ENCODE results near the gene RBBP5.

The RBBP5 gene

GRCh38 chr1:205062895-205063294, 58.9 kb downstream of the RBBP5 start:
- TF ChIP-seq TAF1 (IDR thresholded peaks at IDR 0.05; ENCODE audit: low read depth, low read length) (no peak), PAX5 (IDR thresholded peaks at IDR 0.05; ENCODE audit: insufficient read depth, low read length, severe bottlenecking) (no peak), POU2F2 (IDR thresholded peaks at IDR 0.05; ENCODE audit: low read depth, low read length) (no peak)
- FAIRE-seq (no peak), DNase-seq (ENCODE audit: insufficient read length, low spot score) (no peak)

- FAIRE-seq: no peak
- DNase-seq (ENCODE audit: insufficient read length, low spot score): no peak
- TF ChIP-seq POU2F2 (IDR thresholded peaks at IDR 0.05; ENCODE audit: low read depth, low read length) (no peak), PAX5 (IDR thresholded peaks at IDR 0.05; ENCODE audit: insufficient read depth, low read length, severe bottlenecking) (no peak), SPI1 (IDR thresholded peaks at IDR 0.05; ENCODE audit: low read depth, low read length) (no peak)
These were observed 59.5 kb downstream of the RBBP5 start for GRCh38 chr1:205062319-205062718.

GRCh38 chr1:205061665-205062069, 60.1 kb downstream of the RBBP5 start:
- DNase-seq (ENCODE audit: insufficient read length, low spot score) (peak; percentile 75), FAIRE-seq (peak; percentile 60)
- no peak for TF ChIP-seq POU2F2 (IDR thresholded peaks at IDR 0.05; ENCODE audit: low read depth, low read length)
- TF ChIP-seq POLR2A (IDR thresholded peaks at IDR 0.05; ENCODE audit: low read depth, low read length): no peak
- no peak for TF ChIP-seq SPI1 (IDR thresholded peaks at IDR 0.05; ENCODE audit: low read depth, low read length)
- TF ChIP-seq PAX5 (IDR thresholded peaks at IDR 0.05; ENCODE audit: insufficient read depth, low read length, severe bottlenecking): no peak
- no peak for TF ChIP-seq POLR2AphosphoS5 (IDR thresholded peaks at IDR 0.05; ENCODE audit: low read depth, low read length)
- TF ChIP-seq TAF1 (IDR thresholded peaks at IDR 0.05; ENCODE audit: low read depth, low read length): no peak

GRCh38 chr1:205061227-205061626, 60.6 kb downstream of the RBBP5 start:
- DNase-seq (ENCODE audit: insufficient read length, low spot score) (no peak), FAIRE-seq (no peak)
- no peak for TF ChIP-seq TAF1 (IDR thresholded peaks at IDR 0.05; ENCODE audit: low read depth, low read length)
- TF ChIP-seq SPI1 (IDR thresholded peaks at IDR 0.05; ENCODE audit: low read depth, low read length): no peak
- TF ChIP-seq POLR2AphosphoS5 (IDR thresholded peaks at IDR 0.05; ENCODE audit: low read depth, low read length): no peak
- TF ChIP-seq POU2F2 (IDR thresholded peaks at IDR 0.05; ENCODE audit: low read depth, low read length): no peak

GRCh38 chr1:205060746-205061145, 61.0 kb downstream of the RBBP5 start:
- FAIRE-seq (no peak), DNase-seq (ENCODE audit: insufficient read length, low spot score) (no peak)
- TF ChIP-seq POLR2AphosphoS5 (IDR thresholded peaks at IDR 0.05; ENCODE audit: low read depth, low read length) (no peak), PAX5 (IDR thresholded peaks at IDR 0.05; ENCODE audit: insufficient read depth, low read length, severe bottlenecking) (no peak), TAF1 (IDR thresholded peaks at IDR 0.05; ENCODE audit: low read depth, low read length) (no peak), POLR2A (IDR thresholded peaks at IDR 0.05; ENCODE audit: low read depth, low read length) (no peak), POU2F2 (IDR thresholded peaks at IDR 0.05; ENCODE audit: low read depth, low read length) (no peak), SPI1 (IDR thresholded peaks at IDR 0.05; ENCODE audit: low read depth, low read length) (no peak)

- DNase-seq (ENCODE audit: insufficient read length, low spot score) (no peak), FAIRE-seq (no peak)
- TF ChIP-seq POU2F2 (IDR thresholded peaks at IDR 0.05; ENCODE audit: low read depth, low read length): no peak
- TF ChIP-seq SPI1 (IDR thresholded peaks at IDR 0.05; ENCODE audit: low read depth, low read length): no peak
- no peak for TF ChIP-seq POLR2A (IDR thresholded peaks at IDR 0.05; ENCODE audit: low read depth, low read length)
- no peak for TF ChIP-seq POLR2AphosphoS5 (IDR thresholded peaks at IDR 0.05; ENCODE audit: low read depth, low read length)
- TF ChIP-seq PAX5 (IDR thresholded peaks at IDR 0.05; ENCODE audit: insufficient read depth, low read length, severe bottlenecking): no peak
- TF ChIP-seq TAF1 (IDR thresholded peaks at IDR 0.05; ENCODE audit: low read depth, low read length): no peak
These were observed 62.1 kb downstream of the RBBP5 start for GRCh38 chr1:205059660-205060059.

- DNase-seq (ENCODE audit: insufficient read length, low spot score): no peak
- no peak for TF ChIP-seq TAF1 (IDR thresholded peaks at IDR 0.05; ENCODE audit: low read depth, low read length)
- no peak for TF ChIP-seq SPI1 (IDR thresholded peaks at IDR 0.05; ENCODE audit: low read depth, low read length)
- no peak for FAIRE-seq
These were observed 62.9 kb downstream of the RBBP5 start for GRCh38 chr1:205058853-205059252.

- TF ChIP-seq POLR2A (IDR thresholded peaks at IDR 0.05; ENCODE audit: low read depth, low read length) (no peak), TAF1 (IDR thresholded peaks at IDR 0.05; ENCODE audit: low read depth, low read length) (no peak), PAX5 (IDR thresholded peaks at IDR 0.05; ENCODE audit: insufficient read depth, low read length, severe bottlenecking) (no peak), POLR2AphosphoS5 (IDR thresholded peaks at IDR 0.05; ENCODE audit: low read depth, low read length) (no peak), SPI1 (IDR thresholded peaks at IDR 0.05; ENCODE audit: low read depth, low read length) (no peak), POU2F2 (IDR thresholded peaks at IDR 0.05; ENCODE audit: low read depth, low read length) (no peak)
- FAIRE-seq (no peak), DNase-seq (ENCODE audit: insufficient read length, low spot score) (no peak)
These were observed 63.8 kb downstream of the RBBP5 start for GRCh38 chr1:205057808-205058575.

GRCh38 chr1:205056956-205057568, 64.7 kb downstream of the RBBP5 start:
- TF ChIP-seq POU2F2 (IDR thresholded peaks at IDR 0.05; ENCODE audit: low read depth, low read length): no peak
- no peak for TF ChIP-seq TAF1 (IDR thresholded peaks at IDR 0.05; ENCODE audit: low read depth, low read length)
- no peak for TF ChIP-seq SPI1 (IDR thresholded peaks at IDR 0.05; ENCODE audit: low read depth, low read length)
- DNase-seq (ENCODE audit: insufficient read length, low spot score) (no peak), FAIRE-seq (no peak)

GRCh38 chr1:205056188-205056611, 65.6 kb downstream of the RBBP5 start:
- FAIRE-seq (no peak), DNase-seq (ENCODE audit: insufficient read length, low spot score) (no peak)
- no peak for TF ChIP-seq POLR2AphosphoS5 (IDR thresholded peaks at IDR 0.05; ENCODE audit: low read depth, low read length)
- TF ChIP-seq POLR2A (IDR thresholded peaks at IDR 0.05; ENCODE audit: low read depth, low read length): no peak
- no peak for TF ChIP-seq POU2F2 (IDR thresholded peaks at IDR 0.05; ENCODE audit: low read depth, low read length)
- TF ChIP-seq TAF1 (IDR thresholded peaks at IDR 0.05; ENCODE audit: low read depth, low read length): no peak
- TF ChIP-seq PAX5 (IDR thresholded peaks at IDR 0.05; ENCODE audit: insufficient read depth, low read length, severe bottlenecking): no peak
- TF ChIP-seq SPI1 (IDR thresholded peaks at IDR 0.05; ENCODE audit: low read depth, low read length): no peak
